Thyroid gland (tissue), 4 donors: ENCODE data around the gene ASB4. TPM values are rescaled to one million over a fixed set of nuclear protein-coding genes. Genes with fewer than 3 reads are reported as not detected.
A peak's percentile ranks its signal among the peaks of the same experiment; 100 is the strongest.

Source experiments
- DNase-seq, 2 donors: peaks; one replicate each; pipeline ENCODE4 v3.0.0-alpha.2; 2019
- H3K27ac ChIP-seq, 3 donors: fragments of 200-600 bp; sonication (generic); 1 replicate in 2 of 3; 2 replicates in 1 of 3; pipeline ENCODE4 v1.5.1; 2016 to 2019; ENCODE audit warnings: mild to moderate bottlenecking in 1 of 3, moderate library complexity in 1 of 3
- H3K27me3 ChIP-seq: fragments of 200-600 bp; sonication (generic); one replicate; pipeline ENCODE4 v1.5.1; 2019
- H3K36me3 ChIP-seq, 2 donors: fragments of 200-600 bp; sonication (generic); one replicate each; pipeline ENCODE4 v1.5.1; 2016 to 2019
- H3K4me1 ChIP-seq, 2 donors: fragments of 200-600 bp; sonication (generic); one replicate each; pipeline ENCODE4 v1.5.1; 2017 to 2019
- H3K4me3 ChIP-seq, 3 donors: fragments of 200-600 bp; sonication (generic); replicated peaks in 1 of 3; 1 replicate in 2 of 3; 2 replicates in 1 of 3; pipeline ENCODE4 v1.5.1; 2016; ENCODE audit warnings: mild to moderate bottlenecking in 1 of 3
- H3K9me3 ChIP-seq: fragments of 200-600 bp; sonication (generic); one replicate; pipeline ENCODE4 v1.5.1; 2017
- CTCF ChIP-seq, 6 experiments: fragments of 200-600 bp in 3 of 6; fragments of 450-650 bp in 3 of 6; sonication (generic) in 3 of 6; IDR thresholded peaks; one replicate each; pipeline ENCODE4 v1.5.1; 2016 to 2019; ENCODE audit warnings: antibody characterized with exemption in 6 of 6, mild to moderate bottlenecking in 2 of 6, inconsistent platforms in 1 of 6, moderate library complexity in 1 of 6
- POLR2A ChIP-seq, 2 donors: fragments of 450-650 bp; IDR thresholded peaks; one replicate each; pipeline ENCODE4 v1.6.1; 2017; ENCODE audit warnings: antibody characterized with exemption in 2 of 2, mild to moderate bottlenecking in 2 of 2, moderate library complexity in 1 of 2
- WGBS, 2 donors: methylation state at CpG; one replicate each; pipeline ENCODE4 v1.1.5; 2017; 5-methylcytosine and 5-hydroxymethylcytosine counted together
- intact Hi-C: fragments of 100-400 bp; cut with DNase I; formaldehyde crosslinking; loops from one replicate; pipeline ENCODE4 v1.15.1; 2023
- total RNA-seq, 4 donors: library from RNA; depleted of rRNA; stranded (reverse); fragments of >200 nt; gene quantifications; one replicate each; pipeline ENCODE4 v1.2.3, GENCODE V29; 2016

The ASB4 gene
- total RNA-seq, 4 donors from 2014 or later, result 0.22 TPM; not detected in 3

GRCh38 chr7:95509199-95509598 lies 23.5 kb downstream of the ASB4 start:
- Histone ChIP-seq H3K27ac (no peak overlapping the region), H3K36me3 (no peaks in the 10 kb centered on the region), H3K9me3 (no peaks in the 10 kb centered on the region), H3K4me1 (no peaks in the 10 kb centered on the region), H3K27me3 (no peaks in the 10 kb centered on the region), H3K4me3 (no peak overlapping the region)
- intact Hi-C loops, result no loop called here
- DNase-seq, result no peak
- TF ChIP-seq POLR2A (IDR thresholded peaks at IDR 0.05) (no peak), CTCF (IDR thresholded peaks at IDR 0.05) (no peak)
- WGBS, 2 donors, result 34 to 37% methylated on average over 5 of the region's 5 CpGs

- Histone ChIP-seq H3K27ac (no peak overlapping the region), H3K9me3 (no peaks in the 10 kb centered on the region), H3K4me1 (no peaks in the 10 kb centered on the region), H3K36me3 (no peaks in the 10 kb centered on the region), H3K4me3 (no peak overlapping the region), H3K27me3 (no peaks in the 10 kb centered on the region)
- peak; percentile 73 to 75 for DNase-seq
- TF ChIP-seq CTCF (IDR thresholded peaks at IDR 0.05) (peak; percentile 79 to 90 (median 84)), POLR2A (IDR thresholded peaks at IDR 0.05) (no peak)
- 33 to 38% methylated on average over 6 of the region's 6 CpGs for WGBS, 2 donors
- intact Hi-C loops, result loop anchor here (5.0 kb wide), 1 partner anchor 176 kb away; no protein-coding TSS in a partner anchor
Observed at GRCh38 chr7:95511716-95512260, 26.0 kb downstream of the ASB4 start.

- TF ChIP-seq CTCF (IDR thresholded peaks at IDR 0.05) (no peak), POLR2A (IDR thresholded peaks at IDR 0.05) (no peak)
Observed at GRCh38 chr7:95517458-95517857, 31.7 kb downstream of the ASB4 start.

GRCh38 chr7:95517870-95518269 lies 32.1 kb downstream of the ASB4 start:
- intact Hi-C loops, result no loop called here
- 94 to 96% methylated on average over 1 of the region's 1 CpG for WGBS, 2 donors

More at GRCh38 chr7:95517458-95517857, 31.7 kb downstream of the ASB4 start:
- Histone ChIP-seq H3K27ac (no peak overlapping the region), H3K36me3 (no peaks in the 10 kb centered on the region), H3K9me3 (no peaks in the 10 kb centered on the region), H3K4me3 (no peak overlapping the region), H3K27me3 (no peaks in the 10 kb centered on the region), H3K4me1 (no peaks in the 10 kb centered on the region)
- WGBS, 2 donors, result 84 to 93% methylated on average over 2 of the region's 2 CpGs
- no peak for DNase-seq
- intact Hi-C loops, result no loop called here

More at GRCh38 chr7:95517870-95518269, 32.1 kb downstream of the ASB4 start:
- TF ChIP-seq POLR2A (IDR thresholded peaks at IDR 0.05) (no peak), CTCF (IDR thresholded peaks at IDR 0.05) (no peak)
- no peak overlapping the region for H3K4me3 ChIP-seq
- H3K9me3 ChIP-seq, result no peaks in the 10 kb centered on the region
- H3K27ac ChIP-seq, result no peak overlapping the region
- no peak for DNase-seq
- no peaks in the 10 kb centered on the region for H3K27me3 ChIP-seq
- no peaks in the 10 kb centered on the region for H3K4me1 ChIP-seq
- no peaks in the 10 kb centered on the region for H3K36me3 ChIP-seq
